ENCODE results near the gene TSPAN2.

TSPAN2 gene

GRCh38 chr1:115089420-115090185, at the start of gene TSPAN2:
Gene TSPAN2 (minus strand): TSS chr1:115089503. CDS start chr1:115089432, 71 bp downstream.
- DNase-seq: peak; percentile 42

- peak; percentile 35 for DNase-seq
These were observed 49.7 kb upstream of the TSPAN2 start for GRCh38 chr1:115138973-115139372.

- DNase-seq: no peak
These were observed 49.0 kb upstream of the TSPAN2 start for GRCh38 chr1:115138271-115138670.

DNA sequence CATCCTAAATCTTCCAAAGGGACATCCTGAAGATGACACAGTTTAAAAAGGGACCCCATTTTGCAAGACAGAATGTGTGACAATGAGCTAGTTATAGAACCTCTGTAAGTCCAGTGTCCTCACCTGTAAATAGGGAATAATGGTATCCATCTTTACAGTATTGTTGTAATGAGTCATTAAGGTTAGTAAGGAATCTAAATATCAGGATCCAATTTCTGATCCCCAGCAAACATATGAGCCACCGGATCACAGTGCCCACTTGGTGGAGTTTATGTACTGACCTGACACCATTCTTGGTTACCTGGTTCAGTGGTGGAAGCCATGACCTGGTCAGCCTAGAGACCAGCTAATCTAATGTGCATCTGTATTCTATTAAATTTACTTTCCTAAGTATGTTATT, 47.9 kb upstream of the TSPAN2 start:
- no peak for DNase-seq

DNA sequence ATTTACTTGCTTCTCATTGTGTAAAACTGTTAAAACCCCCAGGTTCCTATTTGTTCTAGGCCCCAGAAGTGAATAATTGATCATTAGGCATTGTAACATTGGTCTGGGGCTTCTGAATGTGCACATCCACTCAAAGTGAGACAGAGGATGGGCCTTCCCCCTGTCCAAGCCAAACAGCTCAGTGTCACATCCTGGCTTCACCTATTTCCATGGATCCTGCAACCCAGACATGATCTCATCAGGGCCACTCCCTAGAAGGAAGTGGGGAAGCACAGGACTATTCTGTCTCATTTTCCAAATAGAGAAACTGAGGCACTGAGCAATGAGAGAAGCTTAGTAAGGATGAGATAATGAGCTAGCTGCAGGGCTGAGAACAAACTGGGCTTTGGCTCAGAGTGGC, 47.4 kb upstream of the TSPAN2 start:
- DNase-seq: no peak

GRCh38 chr1:115136106-115136505, 46.8 kb upstream of the TSPAN2 start:
- no peak for DNase-seq

- no peak for DNase-seq
These were observed 46.4 kb upstream of the TSPAN2 start for GRCh38 chr1:115135681-115136080.

GRCh38 chr1:115134850-115135480, 45.7 kb upstream of the TSPAN2 start:
- no peak for DNase-seq

DNA sequence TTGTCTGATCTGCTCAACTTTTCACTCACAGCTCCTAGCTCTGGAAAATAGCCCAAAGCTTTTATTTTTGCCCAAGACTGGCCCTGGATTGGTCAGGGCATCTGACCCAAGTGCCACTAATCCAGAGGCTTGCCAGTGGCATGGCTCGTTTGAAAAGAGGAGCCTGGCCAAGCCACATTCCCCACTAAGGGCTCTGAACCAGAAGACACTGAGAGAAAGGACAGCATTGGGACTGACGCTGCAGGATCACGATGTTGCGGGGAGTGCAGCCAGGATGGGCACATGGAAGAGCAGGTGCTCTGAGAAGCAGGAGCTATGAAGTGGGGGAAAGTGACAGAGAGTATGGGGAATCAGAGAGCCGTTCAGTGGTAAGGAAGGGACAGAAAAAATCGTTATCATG, 44.9 kb upstream of the TSPAN2 start:
- no peak for DNase-seq

GRCh38 chr1:115133440-115133839, 44.1 kb upstream of the TSPAN2 start:
- no peak for DNase-seq

DNA sequence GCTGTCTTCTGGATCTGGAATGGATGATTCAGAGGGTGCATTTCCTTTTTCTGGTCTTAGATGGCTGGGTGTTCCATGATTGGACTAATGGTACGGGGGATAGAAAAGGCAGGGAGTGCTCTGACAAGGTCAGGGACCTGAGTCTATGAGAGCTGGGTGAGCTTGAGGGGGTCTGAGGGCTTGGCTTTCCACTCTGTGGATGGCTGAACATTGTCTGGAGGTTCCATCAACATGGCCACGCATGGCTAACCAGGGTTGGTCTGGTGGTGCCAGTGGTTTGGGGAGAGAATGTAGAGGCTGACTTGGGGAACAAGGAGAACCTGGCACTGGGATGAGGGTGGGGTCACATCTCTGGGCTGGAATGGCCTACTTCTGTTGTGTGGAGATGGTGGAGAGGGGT, 41.5 kb upstream of the TSPAN2 start:
- DNase-seq: no peak

GRCh38 chr1:115129071-115129640, 39.9 kb upstream of the TSPAN2 start:
- DNase-seq: no peak

GRCh38 chr1:115127539-115127938, 38.2 kb upstream of the TSPAN2 start:
- DNase-seq: no peak

GRCh38 chr1:115126516-115126915, 37.2 kb upstream of the TSPAN2 start:
- DNase-seq: no peak

DNA sequence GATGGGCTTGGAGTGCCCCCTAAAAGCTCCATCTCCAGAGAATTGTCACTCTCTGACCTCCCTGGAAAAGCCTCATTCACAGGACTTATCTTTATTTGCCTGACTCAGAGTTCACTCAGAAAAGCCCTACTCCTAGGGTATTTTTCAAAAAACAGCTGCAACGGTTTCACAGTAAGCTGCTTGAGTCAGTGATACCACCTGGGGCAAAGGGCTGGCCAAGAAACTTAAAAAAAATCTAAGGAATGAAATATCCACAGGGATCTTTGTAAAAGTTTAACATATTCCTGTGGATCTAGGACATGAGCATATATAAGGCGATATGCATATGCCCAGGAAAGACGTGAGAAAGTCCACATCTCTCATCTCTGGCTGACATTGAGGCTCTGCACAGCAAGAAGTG, 33.8 kb upstream of the TSPAN2 start:
- no peak for DNase-seq

DNA sequence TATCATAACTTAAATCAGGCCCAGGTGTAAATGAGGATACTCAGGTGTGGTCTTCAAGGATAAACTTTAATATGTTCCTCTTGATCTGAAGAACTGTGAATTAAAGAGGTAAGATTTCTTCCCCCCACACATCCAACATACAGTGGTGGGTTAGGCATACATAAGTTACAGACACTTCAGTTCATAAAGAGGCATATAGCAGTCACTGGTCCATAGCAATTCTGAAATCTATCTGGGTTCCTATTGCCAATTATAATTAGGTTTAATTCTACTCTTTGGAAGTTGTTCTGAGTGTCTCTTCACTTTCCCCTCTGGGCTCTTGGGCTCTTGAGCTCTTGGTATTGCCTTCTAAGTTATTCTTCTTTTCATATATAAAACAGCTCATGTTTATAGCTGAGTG, 32.5 kb upstream of the TSPAN2 start:
- DNase-seq: no peak

GRCh38 chr1:115120296-115120695, 31.0 kb upstream of the TSPAN2 start:
- DNase-seq: no peak

GRCh38 chr1:115118611-115119010, 29.3 kb upstream of the TSPAN2 start:
- DNase-seq: no peak

DNA sequence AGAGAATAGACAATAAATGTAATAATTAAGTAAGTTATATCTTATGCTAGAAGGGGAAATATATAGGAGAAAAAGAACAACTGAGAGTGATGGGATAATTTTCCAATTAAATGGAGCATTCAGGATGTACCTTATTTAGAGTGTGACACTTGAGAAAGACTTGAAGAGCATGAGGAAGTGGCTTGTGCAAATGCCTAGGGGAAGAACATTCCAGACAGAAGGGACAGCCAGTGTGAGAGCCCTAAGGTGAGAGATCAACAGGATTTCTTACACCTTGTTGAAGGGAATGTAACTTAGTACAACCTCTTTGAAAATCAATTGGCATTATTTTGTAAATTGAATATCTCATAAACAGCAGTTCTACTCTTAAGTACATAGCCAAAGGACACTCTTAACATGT, 28.8 kb upstream of the TSPAN2 start:
- DNase-seq: no peak

DNA sequence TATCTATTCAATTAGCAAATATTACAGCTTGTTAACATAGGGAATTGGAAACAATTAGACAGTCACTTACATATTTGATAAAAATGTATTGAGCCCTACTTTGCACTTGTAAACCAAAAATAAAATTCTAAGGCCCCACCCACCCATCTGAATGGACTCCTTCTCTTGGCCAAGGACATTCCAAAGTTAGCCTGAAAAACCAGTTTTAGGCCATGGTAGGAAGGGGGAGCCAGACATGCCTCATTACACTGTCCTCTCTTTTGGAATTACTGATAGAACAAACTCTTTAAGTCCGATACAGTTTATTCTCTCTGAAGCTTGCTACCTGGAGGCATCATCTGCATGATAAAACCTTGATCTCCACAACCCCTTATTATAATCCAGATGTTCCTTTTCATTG, 28.0 kb upstream of the TSPAN2 start:
- no peak for DNase-seq

- no peak for DNase-seq
These were observed 27.2 kb upstream of the TSPAN2 start for GRCh38 chr1:115116512-115116911.

DNA sequence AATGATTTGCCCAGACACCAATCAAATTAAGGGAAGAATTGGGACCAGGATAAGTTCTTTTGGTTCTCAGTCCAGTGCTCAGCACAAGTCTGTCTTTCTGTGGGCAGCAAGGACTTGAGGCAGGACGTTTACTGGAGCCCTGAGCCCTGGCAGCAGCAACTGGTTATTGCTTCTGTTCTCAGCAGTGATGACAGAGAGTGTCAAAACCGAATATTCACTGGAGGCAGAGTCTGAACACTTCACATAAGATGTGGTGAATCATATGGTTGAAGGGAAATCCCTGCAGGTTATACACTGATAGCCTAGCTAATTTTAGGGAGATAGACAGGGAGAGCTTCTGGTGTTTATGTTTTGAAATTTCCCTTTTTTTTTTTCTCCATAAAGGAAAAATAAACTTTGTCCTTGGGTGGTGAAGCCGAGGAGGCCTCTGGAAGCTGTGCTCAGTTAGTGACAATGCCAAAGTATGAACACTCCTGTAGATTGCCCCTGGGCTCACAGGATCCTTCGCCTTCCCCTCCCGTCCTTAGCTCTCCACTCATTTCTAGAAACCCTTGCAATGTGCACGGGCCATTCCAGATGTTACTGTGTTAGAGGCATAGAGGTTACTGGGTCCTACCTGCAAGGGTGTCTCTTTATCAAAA, 26.3 kb upstream of the TSPAN2 start:
- DNase-seq: no peak

GRCh38 chr1:115114308-115114707, 25.0 kb upstream of the TSPAN2 start:
- no peak for DNase-seq

DNA sequence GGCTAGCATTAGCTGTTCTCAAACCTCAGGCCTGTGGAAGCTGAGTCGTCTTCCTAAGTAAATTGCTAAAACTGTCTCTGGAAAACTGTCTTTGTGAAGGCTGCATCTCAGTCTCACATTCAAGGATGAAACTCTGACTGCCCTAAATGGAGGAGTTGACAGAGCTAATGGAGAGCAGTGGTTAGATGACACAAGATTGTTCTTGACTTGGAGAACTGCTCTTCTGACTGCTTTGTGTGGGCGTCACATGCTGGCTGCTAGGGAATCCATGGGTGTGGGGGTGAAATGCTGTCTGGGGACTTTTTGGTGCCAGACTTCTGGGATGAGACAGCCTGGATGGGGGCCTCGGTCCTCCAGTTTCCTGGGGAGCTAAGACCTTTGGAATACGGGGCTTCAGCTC, 24.5 kb upstream of the TSPAN2 start:
- no peak for DNase-seq
